PC-3 (cell line): ENCODE measurements around the gene TRIM37. TPM values are rescaled to one million over a fixed set of nuclear protein-coding genes. Genes with fewer than 3 reads are reported as not detected.

Source experiments
- ATAC-seq: fragments of 200-7000 bp; cut with Tn5 transposase; 2 replicates; pipeline ENCODE4 v1.9.1; 2020; ENCODE audit warnings: mild to moderate bottlenecking, moderate library complexity
- BruUV-seq: library from RNA; stranded (reverse); fragments of 400-500 nt; replicated peaks from 2 replicates; lab custom pipeline; 2021; lab: Mats Ljungman, UMichigan
- CTCF ChIA-PET: fragments of 300-600 bp; sonication (Branson Sonifier 250); formaldehyde crosslinking; loops from one replicate; lab custom pipeline; 2022; ENCODE audit warnings: antibody characterized with exemption; lab: Charles Lee
- POLR2A ChIA-PET: fragments of 300-600 bp; sonication (Branson Sonifier 250); formaldehyde crosslinking; loops from one replicate; lab custom pipeline; 2022; ENCODE audit warnings: antibody characterized with exemption; ENCODE audit not compliant: unreplicated experiment; lab: Charles Lee
- DNase-seq: peaks from one replicate; pipeline ENCODE4 v3.0.0-alpha.2; 2015
- H2AFZ ChIP-seq: fragments of 300-600 bp; sonication (generic); 2 replicates; pipeline ENCODE4 v1.6.0; 2016; ENCODE audit warnings: antibody characterized with exemption, low read length
- H3F3A ChIP-seq: fragments of 300-600 bp; sonication (generic); one replicate; pipeline ENCODE4 v1.6.0; 2017; ENCODE audit warnings: antibody characterized with exemption, low read length, control low read depth, mild to moderate bottlenecking; ENCODE audit not compliant: unreplicated experiment
- H3K27ac ChIP-seq: fragments of 300-600 bp; sonication (generic); 2 replicates; pipeline ENCODE4 v1.5.1; 2016; ENCODE audit warnings: mild to moderate bottlenecking, low read length
- H3K27me3 ChIP-seq: fragments of 300-600 bp; sonication (generic); 2 replicates; pipeline ENCODE4 v1.6.1; 2016; ENCODE audit warnings: low read length, mixed read lengths
- H3K36me3 ChIP-seq: fragments of 300-600 bp; sonication (generic); 2 replicates; pipeline ENCODE4 v1.6.1; 2016; ENCODE audit warnings: low read depth, mixed run types, low read length, mixed read lengths
- H3K4me1 ChIP-seq: fragments of 300-600 bp; sonication (generic); 2 replicates; pipeline ENCODE4 v1.5.1; 2016; ENCODE audit warnings: low read length; ENCODE audit not compliant: insufficient read depth
- H3K4me2 ChIP-seq: fragments of 300-600 bp; sonication (generic); 2 replicates; pipeline ENCODE4 v1.6.0; 2016; ENCODE audit warnings: low read length
- H3K4me3 ChIP-seq: fragments of 300-600 bp; sonication (generic); 2 replicates; pipeline ENCODE4 v1.5.1; 2016; ENCODE audit warnings: mild to moderate bottlenecking, low read length, mixed read lengths
- H3K79me2 ChIP-seq: fragments of 300-600 bp; sonication (generic); 2 replicates; pipeline ENCODE4 v1.6.1; 2017; ENCODE audit warnings: low read length, mixed read lengths
- H3K9ac ChIP-seq: fragments of 300-600 bp; sonication (generic); 2 replicates; pipeline ENCODE4 v1.6.0; 2016; ENCODE audit warnings: mild to moderate bottlenecking, low read length
- H3K9me2 ChIP-seq: fragments of 300-600 bp; sonication (generic); replicated peaks from 2 replicates; pipeline ENCODE4 v1.6.1; 2016; ENCODE audit warnings: mixed run types, low read length, mixed read lengths
- H3K9me3 ChIP-seq: fragments of 300-600 bp; sonication (generic); 2 replicates; pipeline ENCODE4 v1.6.1; 2016; ENCODE audit warnings: low read length, mixed read lengths
- H4K20me1 ChIP-seq: fragments of 300-600 bp; sonication (generic); 2 replicates; pipeline ENCODE4 v1.6.1; 2016; ENCODE audit warnings: low read length, mixed read lengths
- EZH2 ChIP-seq: fragments of 300-600 bp; sonication (generic); IDR thresholded peaks from one replicate; pipeline ENCODE4 v1.6.1; 2017; ENCODE audit warnings: antibody characterized with exemption, mild to moderate bottlenecking, low read length; ENCODE audit not compliant: unreplicated experiment
- EZH2phosphoT487 ChIP-seq: fragments of 300-600 bp; sonication (generic); IDR thresholded peaks from 2 replicates; pipeline ENCODE4 v1.6.1; 2018; ENCODE audit warnings: mild to moderate bottlenecking, antibody characterized with exemption, low read length, borderline replicate concordance
- intact Hi-C: fragments of 100-400 bp; cut with micrococcal nuclease; formaldehyde crosslinking; loops from 2 replicates; pipeline ENCODE4 v1.9.0; 2023
- total RNA-seq: library from RNA; depleted of rRNA; stranded (reverse); fragments of >200 nt; gene quantifications from 2 replicates; pipeline ENCODE4 v1.2.3, GENCODE V29; 2014
- TF ChIP-seq, protein P1 (sequence below): fragments of 300-600 bp; sonication (generic); conservative IDR thresholded peaks from 2 replicates; pipeline ENCODE4 v1.5.1; 2017; ENCODE audit warnings: antibody characterized with exemption, low read depth, mild to moderate bottlenecking, low read length

TRIM37 gene
- total RNA-seq, 1 experiment from 2014 or later: 35.1 TPM

DNA sequence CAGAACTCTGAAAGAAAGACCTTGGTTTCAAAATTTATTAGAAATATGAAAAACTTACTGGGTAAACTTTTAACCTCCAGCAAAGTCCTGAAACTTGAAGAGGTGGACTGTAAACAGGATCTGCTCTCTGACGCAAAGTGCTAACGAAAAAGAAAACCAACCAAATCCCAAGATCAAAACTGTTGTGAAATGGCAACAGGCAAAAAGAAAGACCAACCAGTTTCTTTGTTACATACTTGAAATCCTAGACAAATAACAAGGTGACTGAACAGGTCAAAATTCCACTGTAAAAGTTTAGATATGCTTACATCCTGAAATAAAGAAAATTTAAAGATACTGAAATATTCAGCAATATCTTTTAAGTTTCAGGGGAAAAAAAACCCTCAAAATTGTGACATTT, 44.2 kb downstream of the TRIM37 start:
- H3K4me1 ChIP-seq: no peaks in the 10 kb centered on the region
- ATAC-seq: no peak
- H3K4me2 ChIP-seq: no peak overlapping the region
- H4K20me1 ChIP-seq: no peaks in the 10 kb centered on the region
- TF ChIP-seq, protein P1, sequence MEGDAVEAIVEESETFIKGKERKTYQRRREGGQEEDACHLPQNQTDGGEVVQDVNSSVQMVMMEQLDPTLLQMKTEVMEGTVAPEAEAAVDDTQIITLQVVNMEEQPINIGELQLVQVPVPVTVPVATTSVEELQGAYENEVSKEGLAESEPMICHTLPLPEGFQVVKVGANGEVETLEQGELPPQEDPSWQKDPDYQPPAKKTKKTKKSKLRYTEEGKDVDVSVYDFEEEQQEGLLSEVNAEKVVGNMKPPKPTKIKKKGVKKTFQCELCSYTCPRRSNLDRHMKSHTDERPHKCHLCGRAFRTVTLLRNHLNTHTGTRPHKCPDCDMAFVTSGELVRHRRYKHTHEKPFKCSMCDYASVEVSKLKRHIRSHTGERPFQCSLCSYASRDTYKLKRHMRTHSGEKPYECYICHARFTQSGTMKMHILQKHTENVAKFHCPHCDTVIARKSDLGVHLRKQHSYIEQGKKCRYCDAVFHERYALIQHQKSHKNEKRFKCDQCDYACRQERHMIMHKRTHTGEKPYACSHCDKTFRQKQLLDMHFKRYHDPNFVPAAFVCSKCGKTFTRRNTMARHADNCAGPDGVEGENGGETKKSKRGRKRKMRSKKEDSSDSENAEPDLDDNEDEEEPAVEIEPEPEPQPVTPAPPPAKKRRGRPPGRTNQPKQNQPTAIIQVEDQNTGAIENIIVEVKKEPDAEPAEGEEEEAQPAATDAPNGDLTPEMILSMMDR: no peak
- TF ChIP-seq EZH2: no peak
- TF ChIP-seq EZH2phosphoT487: no peak
- no peak overlapping the region for H2AFZ ChIP-seq
- intact Hi-C loops: no loop called here
- DNase-seq: no peak
- no peak overlapping the region for H3K9ac ChIP-seq
- H3K4me3 ChIP-seq: no peak overlapping the region
- CTCF ChIA-PET: no interaction called here
- H3F3A ChIP-seq: no peaks in the 10 kb centered on the region
- no peaks in the 10 kb centered on the region for H3K9me2 ChIP-seq
- no peaks in the 10 kb centered on the region for H3K79me2 ChIP-seq
- H3K9me3 ChIP-seq: no peaks in the 10 kb centered on the region
- POLR2A ChIA-PET: no interaction called here
- BruUV-seq: no TSS peak
- peaks cover 29% of the 10 kb centered on the region; the same call in 1 of the 2 replicates for H3K36me3 ChIP-seq
- no peak overlapping the region for H3K27ac ChIP-seq
- no peaks in the 10 kb centered on the region for H3K27me3 ChIP-seq

DNA sequence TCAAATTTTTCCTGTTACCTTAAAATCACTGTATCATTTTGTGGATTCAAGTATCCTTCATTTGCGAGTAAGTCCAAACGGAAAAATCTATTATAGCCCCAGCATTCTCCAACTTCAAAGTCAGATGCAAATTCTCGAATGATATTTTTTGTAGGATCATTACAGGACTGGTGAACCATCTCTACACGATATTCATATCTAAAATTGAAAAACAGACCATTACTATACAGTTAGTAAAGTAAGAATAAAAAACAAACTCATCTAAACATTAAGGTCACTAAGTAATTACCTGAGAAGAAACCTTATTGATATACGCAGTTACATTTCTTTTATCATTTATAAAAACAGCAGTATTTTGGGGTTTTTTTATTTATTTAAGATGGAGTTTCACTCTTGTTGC, 49.8 kb downstream of the TRIM37 start:
- BruUV-seq: no TSS peak
- intact Hi-C loops: no loop called here
- H3K9ac ChIP-seq: no peak overlapping the region
- H3K27me3 ChIP-seq: no peaks in the 10 kb centered on the region
- H3K36me3 ChIP-seq: peaks cover 34% of the 10 kb centered on the region
- no peaks in the 10 kb centered on the region for H3F3A ChIP-seq
- no peak for ATAC-seq
- no peak overlapping the region for H3K27ac ChIP-seq
- H4K20me1 ChIP-seq: no peaks in the 10 kb centered on the region
- DNase-seq: no peak
- ChIA-PET POLR2A (no interaction called here), CTCF (no interaction called here)
- H3K4me1 ChIP-seq: no peaks in the 10 kb centered on the region
- TF ChIP-seq, protein P1: no peak
- TF ChIP-seq EZH2phosphoT487: no peak
- TF ChIP-seq EZH2: no peak
- H3K4me2 ChIP-seq: no peak overlapping the region
- H2AFZ ChIP-seq: no peak overlapping the region
- no peak overlapping the region for H3K4me3 ChIP-seq
- H3K79me2 ChIP-seq: no peaks in the 10 kb centered on the region
- H3K9me3 ChIP-seq: no peaks in the 10 kb centered on the region
- no peaks in the 10 kb centered on the region for H3K9me2 ChIP-seq

DNA sequence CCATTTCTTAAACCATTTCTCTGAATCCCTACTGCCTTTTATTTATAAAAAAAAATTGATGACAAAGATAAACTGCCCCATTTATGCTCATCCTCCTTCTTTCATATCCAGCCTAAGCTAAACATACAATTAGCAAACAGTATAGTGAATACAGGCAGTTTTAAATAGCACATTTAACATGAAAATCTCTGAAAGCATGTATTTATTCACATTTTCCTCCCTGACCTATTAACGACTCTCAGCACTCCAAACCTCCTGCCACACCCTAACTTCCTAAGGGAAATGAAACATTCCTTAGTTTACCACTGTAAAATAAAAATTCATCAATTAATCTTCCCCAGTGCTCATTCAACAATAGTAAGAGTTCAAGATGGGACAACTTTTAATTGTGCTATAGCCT, 56.9 kb downstream of the TRIM37 start:
- Histone ChIP-seq H3K9me2 (no peaks in the 10 kb centered on the region), H3K4me3 (no peak overlapping the region), H3K9me3 (no peaks in the 10 kb centered on the region), H3F3A (no peaks in the 10 kb centered on the region), H3K79me2 (no peaks in the 10 kb centered on the region), H3K27ac (no peak overlapping the region), H3K36me3 (peaks cover 38% of the 10 kb centered on the region), H2AFZ (no peak overlapping the region), H3K27me3 (no peaks in the 10 kb centered on the region), H3K4me2 (no peak overlapping the region), H3K4me1 (no peaks in the 10 kb centered on the region), H4K20me1 (no peaks in the 10 kb centered on the region), H3K9ac (no peak overlapping the region)
- POLR2A ChIA-PET: no interaction called here
- ATAC-seq: peak; percentile 43; the same call in 1 of the 2 replicates
- no TSS peak for BruUV-seq
- DNase-seq: no peak
- TF ChIP-seq, protein P1: no peak
- no peak for TF ChIP-seq EZH2phosphoT487
- TF ChIP-seq EZH2: no peak
- intact Hi-C loops: no loop called here
- CTCF ChIA-PET: no interaction called here
